ENCODE measurements around the gene ZNF276. TPM values are rescaled to one million over a fixed set of nuclear protein-coding genes. Genes with fewer than 3 reads are reported as not detected.
"Not testable (repeated sequence)": the region's sequence is repeated elsewhere in the genome, so short reads cannot be mapped to it uniquely, and the experiment has no call there.

Gene ZNF276
- total RNA-seq, 1 experiment from 2014 or later = 37.2 TPM

GRCh38 chr16:89687092-89687940, 34.0 kb upstream of the ZNF276 start:
- CTCF ChIA-PET = interaction anchor here (0.5 to 0.8 kb wide), 2 partner anchors 71 to 84 kb away, joined by 3 read pairs; no protein-coding TSS in a partner anchor
- no peak for DNase-seq (ENCODE audit: low spot score)
- Histone ChIP-seq H3K27ac (ENCODE audit: low read depth, low read length, poor library complexity, severe bottlenecking) (peak overlapping the region; percentile 95), H3K4me3 (ENCODE audit: low read depth, low read length, poor library complexity, severe bottlenecking) (peak overlapping the region; percentile 72), H3K4me1 (ENCODE audit: insufficient read depth, low read length, poor library complexity, severe bottlenecking) (peaks cover 7% of the 10 kb centered on the region), H3K36me3 (ENCODE audit: insufficient read depth, low read length, poor library complexity, severe bottlenecking) (peaks cover 39% of the 10 kb centered on the region), H3K27me3 (replicated peaks; ENCODE audit: insufficient read depth, low read depth, low read length, poor library complexity) (no peaks in the 10 kb centered on the region), H3K9me3 (ENCODE audit: low read depth, low read length, poor library complexity, severe bottlenecking) (no peaks in the 10 kb centered on the region)
- intact Hi-C loops (cut with micrococcal nuclease; ENCODE audit: unreplicated experiment) = no loop called here
- TF ChIP-seq CTCF (conservative IDR thresholded peaks at IDR 0.05; ENCODE audit: low read depth, low read length) (0 out of 2 replicates have a peak, but pooled peaks have one; percentile 13), EZH2 (IDR thresholded peaks at IDR 0.05; ENCODE audit: borderline replicate concordance, low read depth, low read length, poor library complexity, severe bottlenecking) (no peak)
- POLR2A ChIA-PET (ENCODE audit: low non-redundant PET) = interaction anchor here (0.5 kb wide), 1 partner anchor 118 kb away, joined by 5 read pairs; no protein-coding TSS in a partner anchor
- BruUV-seq (replicated peaks) = TSS peak; percentile 65

GRCh38 chr16:89688395-89688794, 32.9 kb upstream of the ZNF276 start:
- CTCF ChIA-PET = no interaction called here
- intact Hi-C loops (cut with micrococcal nuclease; ENCODE audit: unreplicated experiment) = no loop called here

GRCh38 chr16:89689142-89689541, 32.2 kb upstream of the ZNF276 start:
- ChIA-PET POLR2A (ENCODE audit: low non-redundant PET) (interaction anchor here (0.7 kb wide), 2 partner anchors 10 to 11 kb away, joined by 3 to 4 read pairs; no protein-coding TSS in a partner anchor), CTCF (no interaction called here)
- intact Hi-C loops (cut with micrococcal nuclease; ENCODE audit: unreplicated experiment) = no loop called here
- DNase-seq (ENCODE audit: low spot score) = no peak
- no TSS peak for BruUV-seq (replicated peaks)
- peaks cover 7% of the 10 kb centered on the region for H3K4me1 ChIP-seq (ENCODE audit: insufficient read depth, low read length, poor library complexity, severe bottlenecking)
- H3K9me3 ChIP-seq (ENCODE audit: low read depth, low read length, poor library complexity, severe bottlenecking) = no peaks in the 10 kb centered on the region
- no peak overlapping the region for H3K4me3 ChIP-seq (ENCODE audit: low read depth, low read length, poor library complexity, severe bottlenecking)
- H3K27me3 ChIP-seq (replicated peaks; ENCODE audit: insufficient read depth, low read depth, low read length, poor library complexity) = no peaks in the 10 kb centered on the region
- TF ChIP-seq EZH2 (IDR thresholded peaks at IDR 0.05; ENCODE audit: borderline replicate concordance, low read depth, low read length, poor library complexity, severe bottlenecking) (no peak), CTCF (conservative IDR thresholded peaks at IDR 0.05; ENCODE audit: low read depth, low read length) (no peak)
- H3K36me3 ChIP-seq (ENCODE audit: insufficient read depth, low read length, poor library complexity, severe bottlenecking) = peaks cover 50% of the 10 kb centered on the region
- H3K27ac ChIP-seq (ENCODE audit: low read depth, low read length, poor library complexity, severe bottlenecking) = no peak overlapping the region

More at GRCh38 chr16:89688395-89688794, 32.9 kb upstream of the ZNF276 start:
- H3K27me3 ChIP-seq (replicated peaks; ENCODE audit: insufficient read depth, low read depth, low read length, poor library complexity) = no peaks in the 10 kb centered on the region
- POLR2A ChIA-PET (ENCODE audit: low non-redundant PET) = interaction anchor here (0.7 kb wide), 1 partner anchor 11 kb away, joined by 4 read pairs; no protein-coding TSS in a partner anchor
- peaks cover 7% of the 10 kb centered on the region for H3K4me1 ChIP-seq (ENCODE audit: insufficient read depth, low read length, poor library complexity, severe bottlenecking)
- BruUV-seq (replicated peaks) = no TSS peak
- no peaks in the 10 kb centered on the region for H3K9me3 ChIP-seq (ENCODE audit: low read depth, low read length, poor library complexity, severe bottlenecking)
- H3K36me3 ChIP-seq (ENCODE audit: insufficient read depth, low read length, poor library complexity, severe bottlenecking) = peaks cover 43% of the 10 kb centered on the region
- H3K27ac ChIP-seq (ENCODE audit: low read depth, low read length, poor library complexity, severe bottlenecking) = no peak overlapping the region
- DNase-seq (ENCODE audit: low spot score) = no peak
- no peak overlapping the region for H3K4me3 ChIP-seq (ENCODE audit: low read depth, low read length, poor library complexity, severe bottlenecking)
- no peak for TF ChIP-seq EZH2 (IDR thresholded peaks at IDR 0.05; ENCODE audit: borderline replicate concordance, low read depth, low read length, poor library complexity, severe bottlenecking)
- no peak for TF ChIP-seq CTCF (conservative IDR thresholded peaks at IDR 0.05; ENCODE audit: low read depth, low read length)

- H3K4me3 ChIP-seq (ENCODE audit: low read depth, low read length, poor library complexity, severe bottlenecking); H3K27ac ChIP-seq (ENCODE audit: low read depth, low read length, poor library complexity, severe bottlenecking); intact Hi-C loops (cut with micrococcal nuclease; ENCODE audit: unreplicated experiment); CTCF ChIA-PET; BruUV-seq (replicated peaks); H3K4me1 ChIP-seq (ENCODE audit: insufficient read depth, low read length, poor library complexity, severe bottlenecking); H3K9me3 ChIP-seq (ENCODE audit: low read depth, low read length, poor library complexity, severe bottlenecking); H3K27me3 ChIP-seq (replicated peaks; ENCODE audit: insufficient read depth, low read depth, low read length, poor library complexity); DNase-seq (ENCODE audit: low spot score): not testable (repeated sequence)
- H3K36me3 ChIP-seq (ENCODE audit: insufficient read depth, low read length, poor library complexity, severe bottlenecking) = peaks cover 53% of the 10 kb centered on the region
- POLR2A ChIA-PET (ENCODE audit: low non-redundant PET) = interaction anchor here (0.7 kb wide), 1 partner anchor 11 kb away, joined by 3 read pairs; no protein-coding TSS in a partner anchor
Observed at GRCh38 chr16:89689621-89690020, 31.7 kb upstream of the ZNF276 start.
